Uterus (tissue), 4 donors: ENCODE data around the gene MTMR1. TPM values are rescaled to one million over a fixed set of nuclear protein-coding genes. Genes with fewer than 3 reads are reported as not detected.

Experiments
- DNase-seq, 2 donors: peaks; one replicate each; pipeline ENCODE4 v3.0.0-alpha.2; 2019 to 2020
- H3K27ac ChIP-seq, 2 donors: fragments of 200-600 bp; sonication (generic); 1 replicate in 1 of 2; 2 replicates in 1 of 2; pipeline ENCODE4 v1.5.1; 2016 to 2018
- H3K27me3 ChIP-seq, 2 donors: fragments of 200-600 bp; sonication (generic); one replicate each; pipeline ENCODE4 v1.5.1; 2018 to 2019; ENCODE audit warnings: control low read depth in 1 of 2
- H3K36me3 ChIP-seq, 2 donors: fragments of 200-600 bp; sonication (generic); one replicate each; pipeline ENCODE4 v1.5.1; 2019; ENCODE audit warnings: control low read depth in 1 of 2
- H3K4me1 ChIP-seq, 2 donors: fragments of 200-600 bp; sonication (generic); one replicate each; pipeline ENCODE4 v1.5.1; 2018 to 2019; ENCODE audit warnings: control low read depth in 1 of 2
- H3K4me3 ChIP-seq, 2 donors: fragments of 200-600 bp; sonication (generic); 1 replicate in 1 of 2; 2 replicates in 1 of 2; pipeline ENCODE4 v1.5.1; 2018 to 2019; ENCODE audit warnings: mild to moderate bottlenecking in 1 of 2
- H3K9me3 ChIP-seq, 2 donors: fragments of 200-600 bp; sonication (generic); one replicate each; pipeline ENCODE4 v1.5.1; 2019; ENCODE audit warnings: control low read depth in 1 of 2
- CTCF ChIP-seq, 4 experiments: fragments of 200-600 bp in 2 of 4; fragments of 450-650 bp in 2 of 4; sonication (generic) in 2 of 4; IDR thresholded peaks; one replicate each; pipeline ENCODE4 v1.5.1; 2016 to 2019; ENCODE audit warnings: antibody characterized with exemption in 4 of 4, mild to moderate bottlenecking in 2 of 4, moderate library complexity in 1 of 4
- POLR2A ChIP-seq, 2 donors: fragments of 450-650 bp; IDR thresholded peaks; one replicate each; pipeline ENCODE4 v1.6.1; 2016; ENCODE audit warnings: antibody characterized with exemption in 2 of 2, mild to moderate bottlenecking in 1 of 2, moderate library complexity in 1 of 2
- intact Hi-C: fragments of 100-400 bp; cut with DNase I; formaldehyde crosslinking; loops from one replicate; pipeline ENCODE4 v1.15.1; 2023; ENCODE audit warnings: low total_unique reads
- total RNA-seq, 4 donors: library from RNA; depleted of rRNA in 3 of 4; stranded (reverse); fragments of >200 nt in 3 of 4; gene quantifications; one replicate each; pipeline versions ENCODE4 v1.1.0 to v1.2.4, GENCODE V29; 2014 to 2023
- donor health status: DM: yes; HTN: yes; CAD: no.

Gene MTMR1
- total RNA-seq, 4 donors from 2014 or later, result 1.2 to 32.1 (median 20.6) TPM

- no peaks in the 10 kb centered on the region for H3K36me3 ChIP-seq
- TF ChIP-seq POLR2A (IDR thresholded peaks at IDR 0.05), result no peak
- intact Hi-C loops, result no loop called here
- no peaks in the 10 kb centered on the region for H3K27me3 ChIP-seq
- no peaks in the 10 kb centered on the region for H3K9me3 ChIP-seq
- no peak for DNase-seq
- H3K4me1 ChIP-seq, result no peaks in the 10 kb centered on the region
- H3K27ac ChIP-seq, result no peak overlapping the region
- H3K4me3 ChIP-seq, result no peak overlapping the region
Observed at GRCh38 chrX:150765237-150765636, 72.0 kb downstream of the MTMR1 start.

GRCh38 chrX:150765782-150766350 is 72.7 kb downstream of the MTMR1 start:
- no peak for TF ChIP-seq POLR2A (IDR thresholded peaks at IDR 0.05)
- TF ChIP-seq CTCF (IDR thresholded peaks at IDR 0.05), result no peak
- intact Hi-C loops, result no loop called here
- Histone ChIP-seq H3K27me3 (no peaks in the 10 kb centered on the region), H3K9me3 (no peaks in the 10 kb centered on the region), H3K4me1 (no peaks in the 10 kb centered on the region), H3K4me3 (no peak overlapping the region), H3K27ac (no peak overlapping the region), H3K36me3 (no peaks in the 10 kb centered on the region)
- DNase-seq, result no peak

GRCh38 chrX:150766351-150767044 is 73.3 kb downstream of the MTMR1 start:
- TF ChIP-seq POLR2A (IDR thresholded peaks at IDR 0.05), result no peak
- no peak for TF ChIP-seq CTCF (IDR thresholded peaks at IDR 0.05)
- DNase-seq, result no peak
- Histone ChIP-seq H3K27me3 (no peaks in the 10 kb centered on the region), H3K4me1 (no peaks in the 10 kb centered on the region), H3K9me3 (no peaks in the 10 kb centered on the region), H3K27ac (no peak overlapping the region), H3K4me3 (no peak overlapping the region), H3K36me3 (no peaks in the 10 kb centered on the region)
- intact Hi-C loops, result no loop called here

- H3K4me1 ChIP-seq, result no peaks in the 10 kb centered on the region
- no peaks in the 10 kb centered on the region for H3K27me3 ChIP-seq
- no peak overlapping the region for H3K4me3 ChIP-seq
- no peak overlapping the region for H3K27ac ChIP-seq
- TF ChIP-seq POLR2A (IDR thresholded peaks at IDR 0.05) (no peak), CTCF (IDR thresholded peaks at IDR 0.05) (no peak)
- H3K9me3 ChIP-seq, result no peaks in the 10 kb centered on the region
- H3K36me3 ChIP-seq, result no peaks in the 10 kb centered on the region
- intact Hi-C loops, result no loop called here
- DNase-seq, result no peak
Observed at GRCh38 chrX:150767045-150767395, 73.8 kb downstream of the MTMR1 start.

- Histone ChIP-seq H3K4me3 (no peak overlapping the region), H3K4me1 (no peaks in the 10 kb centered on the region), H3K27ac (peak overlapping the region in 1 of 2 donors; percentile 49), H3K36me3 (no peaks in the 10 kb centered on the region), H3K27me3 (no peaks in the 10 kb centered on the region), H3K9me3 (no peaks in the 10 kb centered on the region)
- TF ChIP-seq CTCF (IDR thresholded peaks at IDR 0.05), result no peak
- no peak for TF ChIP-seq POLR2A (IDR thresholded peaks at IDR 0.05)
- DNase-seq, result peak in 1 of 2 donors; percentile 29
- intact Hi-C loops, result no loop called here
Observed at GRCh38 chrX:150767475-150768131, 74.4 kb downstream of the MTMR1 start.
